HG02973 (cell line): ENCODE results near the gene SLC25A48.
"Not testable (repeated sequence)": the region's sequence is repeated elsewhere in the genome, so short reads cannot be mapped to it uniquely, and the experiment has no call there.

Experiments used
- ATAC-seq: cut with Tn5 transposase; IDR thresholded peaks from one replicate; pipeline ENCODE4 v1.9.1; 2021; ENCODE audit warnings: moderate library complexity; ENCODE audit not compliant: unreplicated experiment

SLC25A48 gene

GRCh38 chr5:135851915-135852845 lies 17.7 kb downstream of the SLC25A48 start:
- ATAC-seq, result no peak

GRCh38 chr5:135857630-135858311 lies 23.3 kb downstream of the SLC25A48 start:
- no peak for ATAC-seq

GRCh38 chr5:135859186-135859585 lies 24.7 kb downstream of the SLC25A48 start:
- not testable (repeated sequence) for ATAC-seq

GRCh38 chr5:135859641-135860040 lies 25.2 kb downstream of the SLC25A48 start:
- ATAC-seq, result no peak

GRCh38 chr5:135861641-135862040 lies 27.2 kb downstream of the SLC25A48 start:
- no peak for ATAC-seq

GRCh38 chr5:135862086-135862485 lies 27.6 kb downstream of the SLC25A48 start:
- no peak for ATAC-seq

- ATAC-seq, result no peak
Measured at GRCh38 chr5:135862744-135863143, 28.3 kb downstream of the SLC25A48 start.

- no peak for ATAC-seq
Measured at GRCh38 chr5:135864503-135865435, 30.3 kb downstream of the SLC25A48 start.

- ATAC-seq, result no peak
Measured at GRCh38 chr5:135866016-135866415, 31.6 kb downstream of the SLC25A48 start.

- ATAC-seq, result no peak
Measured at GRCh38 chr5:135867599-135867998, 33.1 kb downstream of the SLC25A48 start.

GRCh38 chr5:135868681-135869080 lies 34.2 kb downstream of the SLC25A48 start:
- no peak for ATAC-seq

- ATAC-seq, result no peak
Measured at GRCh38 chr5:135869276-135869675, 34.8 kb downstream of the SLC25A48 start.

GRCh38 chr5:135869935-135870334 lies 35.5 kb downstream of the SLC25A48 start:
- ATAC-seq, result no peak

GRCh38 chr5:135871268-135871915 lies 36.9 kb downstream of the SLC25A48 start:
- no peak for ATAC-seq

GRCh38 chr5:135873831-135874230 lies 39.4 kb downstream of the SLC25A48 start:
- no peak for ATAC-seq

- no peak for ATAC-seq
Measured at GRCh38 chr5:135874461-135874860, 40.0 kb downstream of the SLC25A48 start.

GRCh38 chr5:135875567-135875966 lies 41.1 kb downstream of the SLC25A48 start:
- no peak for ATAC-seq

- ATAC-seq, result no peak
Measured at GRCh38 chr5:135876146-135876545, 41.7 kb downstream of the SLC25A48 start.

GRCh38 chr5:135877570-135878155 lies 43.2 kb downstream of the SLC25A48 start:
- ATAC-seq, result no peak

GRCh38 chr5:135878156-135878620 lies 43.7 kb downstream of the SLC25A48 start:
- no peak for ATAC-seq
